AG04450 (cell line): ENCODE measurements around the gene THBS4. TPM values are rescaled to one million over a fixed set of nuclear protein-coding genes. Genes with fewer than 3 reads are reported as not detected.
"Not testable (repeated sequence)": the region's sequence is repeated elsewhere in the genome, so short reads cannot be mapped to it uniquely, and the experiment has no call there.

Source experiments
- CTCF ChIA-PET: fragments of 300-600, 350-600 bp; formaldehyde crosslinking; extraction: SDS; loops from one replicate; lab custom pipeline; 2022; ENCODE audit warnings: antibody characterized with exemption, inconsistent platforms; lab: Charles Lee
- POLR2A ChIA-PET: fragments of 350-600 bp; formaldehyde crosslinking; extraction: SDS; loops from one replicate; lab custom pipeline; 2021; ENCODE audit warnings: antibody characterized with exemption, inconsistent platforms; lab: Yijun Ruan, JAX
- DNase-seq: peaks from one replicate; pipeline ENCODE4 v3.0.0-alpha.2; 2011; ENCODE audit warnings: low read depth, low spot score
- H3K27ac ChIP-seq: one replicate; pipeline ENCODE4 v1.5.1; 2012; ENCODE audit warnings: low read depth, low read length, control low read depth
- H3K27me3 ChIP-seq: one replicate; pipeline ENCODE4 v1.6.0; 2012; ENCODE audit warnings: low read length; ENCODE audit not compliant: control insufficient read depth, insufficient read depth
- H3K4me3 ChIP-seq: 2 replicates; pipeline ENCODE4 v1.5.1; 2011; ENCODE audit warnings: mild to moderate bottlenecking, low read depth, low read length, control low read depth
- H3K9me3 ChIP-seq: 2 replicates; pipeline ENCODE4 v1.5.1; 2012; ENCODE audit warnings: low read length; ENCODE audit not compliant: control insufficient read depth, insufficient read depth
- polyA plus RNA-seq: library from polyadenylated mRNA; depleted of rRNA; stranded (reverse); fragments of >200 nt; gene quantifications from 2 replicates; pipeline ENCODE4 v1.2.3, GENCODE V29; 2011
- TF ChIP-seq, protein P1 (sequence below): IDR thresholded peaks from 2 replicates; pipeline ENCODE4 v1.5.1; 2011; ENCODE audit warnings: low read depth, low read length, control low read depth, inconsistent platforms

Gene THBS4
- polyA plus RNA-seq, 1 experiment = 0.94 TPM

DNA sequence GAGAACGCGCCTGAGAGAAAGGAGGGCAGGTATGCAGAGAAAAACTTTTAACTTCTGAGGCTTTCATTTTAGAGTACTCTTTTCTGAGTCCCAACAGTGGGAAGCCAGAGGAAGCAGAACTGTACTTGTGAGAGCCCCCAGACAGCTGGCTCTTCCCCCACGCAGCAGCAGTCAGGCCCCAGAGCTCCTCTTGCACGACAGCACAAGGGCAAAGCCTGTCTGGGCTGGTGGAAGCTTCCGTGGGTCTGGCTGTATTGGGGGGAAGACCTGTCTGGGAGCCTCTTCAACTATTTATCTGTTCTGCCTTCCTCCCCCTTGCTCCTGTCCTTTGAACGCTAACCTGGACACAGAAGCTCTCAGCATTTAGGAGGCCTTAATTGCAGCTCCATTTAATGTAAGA lies 68.2 kb downstream of the THBS4 start:
- TF ChIP-seq, protein P1, sequence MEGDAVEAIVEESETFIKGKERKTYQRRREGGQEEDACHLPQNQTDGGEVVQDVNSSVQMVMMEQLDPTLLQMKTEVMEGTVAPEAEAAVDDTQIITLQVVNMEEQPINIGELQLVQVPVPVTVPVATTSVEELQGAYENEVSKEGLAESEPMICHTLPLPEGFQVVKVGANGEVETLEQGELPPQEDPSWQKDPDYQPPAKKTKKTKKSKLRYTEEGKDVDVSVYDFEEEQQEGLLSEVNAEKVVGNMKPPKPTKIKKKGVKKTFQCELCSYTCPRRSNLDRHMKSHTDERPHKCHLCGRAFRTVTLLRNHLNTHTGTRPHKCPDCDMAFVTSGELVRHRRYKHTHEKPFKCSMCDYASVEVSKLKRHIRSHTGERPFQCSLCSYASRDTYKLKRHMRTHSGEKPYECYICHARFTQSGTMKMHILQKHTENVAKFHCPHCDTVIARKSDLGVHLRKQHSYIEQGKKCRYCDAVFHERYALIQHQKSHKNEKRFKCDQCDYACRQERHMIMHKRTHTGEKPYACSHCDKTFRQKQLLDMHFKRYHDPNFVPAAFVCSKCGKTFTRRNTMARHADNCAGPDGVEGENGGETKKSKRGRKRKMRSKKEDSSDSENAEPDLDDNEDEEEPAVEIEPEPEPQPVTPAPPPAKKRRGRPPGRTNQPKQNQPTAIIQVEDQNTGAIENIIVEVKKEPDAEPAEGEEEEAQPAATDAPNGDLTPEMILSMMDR = no peak
- no peak overlapping the region for H3K27ac ChIP-seq
- CTCF ChIA-PET = no interaction called here
- POLR2A ChIA-PET = no interaction called here
- no peaks in the 10 kb centered on the region for H3K9me3 ChIP-seq
- DNase-seq = no peak
- H3K27me3 ChIP-seq = peaks cover 11% of the 10 kb centered on the region
- H3K4me3 ChIP-seq = no peak overlapping the region

DNA sequence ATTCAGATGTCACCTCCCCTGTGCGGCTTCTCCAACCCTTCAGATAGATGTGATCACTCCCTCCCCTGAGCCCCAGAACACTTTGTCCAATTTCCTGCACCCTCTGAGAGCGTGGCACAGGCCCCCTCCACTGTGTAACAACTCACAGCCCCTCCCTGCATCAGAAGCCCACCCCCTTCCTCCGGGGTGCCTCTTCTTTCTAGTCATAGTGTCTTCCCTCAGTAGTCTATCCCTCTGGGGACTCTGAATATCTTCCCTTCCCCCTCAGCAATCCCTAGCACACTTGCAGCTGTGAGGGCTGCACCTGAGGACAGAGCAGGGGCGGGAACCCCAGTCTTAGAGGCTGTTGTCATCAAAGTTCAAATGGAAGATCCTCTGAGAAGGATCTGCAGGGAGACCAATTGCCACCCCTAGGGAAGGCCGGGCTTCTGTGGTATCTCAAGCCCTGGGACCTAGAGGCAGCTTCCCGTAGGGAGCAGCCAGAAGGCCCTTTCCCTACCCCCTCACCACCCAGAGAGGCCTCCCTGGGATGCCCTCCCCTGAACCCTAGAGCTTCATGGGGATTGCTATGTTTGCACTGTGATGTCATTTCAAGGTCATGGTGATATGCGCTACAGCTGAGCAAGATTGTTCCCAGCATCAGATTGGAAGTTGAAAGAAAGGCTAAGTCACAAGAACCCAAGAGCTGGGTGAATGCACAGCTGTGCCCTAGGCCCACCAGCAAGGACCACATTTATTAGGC lies 70.7 kb downstream of the THBS4 start:
- TF ChIP-seq, protein P1 = no peak
- no peaks in the 10 kb centered on the region for H3K9me3 ChIP-seq
- peaks cover 13% of the 10 kb centered on the region for H3K27me3 ChIP-seq
- DNase-seq = no peak
- H3K27ac ChIP-seq = no peak overlapping the region
- CTCF ChIA-PET = no interaction called here
- H3K4me3 ChIP-seq = no peak overlapping the region
- POLR2A ChIA-PET = interaction anchor here (0.6 kb wide), 1 partner anchor 14 kb away, joined by 4 read pairs; no protein-coding TSS in a partner anchor

DNA sequence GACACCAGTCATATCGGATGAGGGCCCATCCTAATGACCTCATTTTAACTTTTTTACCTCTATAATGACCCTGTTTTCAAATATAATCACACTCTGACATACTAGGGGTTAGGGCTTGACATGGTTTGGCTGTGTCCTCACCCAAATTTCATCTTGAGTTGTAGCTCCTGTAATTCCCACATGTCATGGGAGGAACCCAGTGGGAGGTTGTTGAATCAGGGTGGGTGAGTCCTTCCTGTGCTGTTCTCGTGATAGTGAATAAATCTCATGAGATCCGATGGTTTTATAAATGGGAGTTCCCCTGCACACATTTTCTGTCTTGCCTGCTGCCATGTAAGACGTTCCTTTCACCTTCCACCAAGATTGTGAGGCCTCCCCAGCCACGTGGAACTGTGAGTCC lies 71.8 kb downstream of the THBS4 start:
- peaks cover 14% of the 10 kb centered on the region for H3K27me3 ChIP-seq
- ChIA-PET POLR2A (no interaction called here), CTCF (no interaction called here)
- no peaks in the 10 kb centered on the region for H3K9me3 ChIP-seq
- TF ChIP-seq, protein P1 = no peak
- H3K4me3 ChIP-seq = no peak overlapping the region
- H3K27ac ChIP-seq = no peak overlapping the region
- DNase-seq = no peak

DNA sequence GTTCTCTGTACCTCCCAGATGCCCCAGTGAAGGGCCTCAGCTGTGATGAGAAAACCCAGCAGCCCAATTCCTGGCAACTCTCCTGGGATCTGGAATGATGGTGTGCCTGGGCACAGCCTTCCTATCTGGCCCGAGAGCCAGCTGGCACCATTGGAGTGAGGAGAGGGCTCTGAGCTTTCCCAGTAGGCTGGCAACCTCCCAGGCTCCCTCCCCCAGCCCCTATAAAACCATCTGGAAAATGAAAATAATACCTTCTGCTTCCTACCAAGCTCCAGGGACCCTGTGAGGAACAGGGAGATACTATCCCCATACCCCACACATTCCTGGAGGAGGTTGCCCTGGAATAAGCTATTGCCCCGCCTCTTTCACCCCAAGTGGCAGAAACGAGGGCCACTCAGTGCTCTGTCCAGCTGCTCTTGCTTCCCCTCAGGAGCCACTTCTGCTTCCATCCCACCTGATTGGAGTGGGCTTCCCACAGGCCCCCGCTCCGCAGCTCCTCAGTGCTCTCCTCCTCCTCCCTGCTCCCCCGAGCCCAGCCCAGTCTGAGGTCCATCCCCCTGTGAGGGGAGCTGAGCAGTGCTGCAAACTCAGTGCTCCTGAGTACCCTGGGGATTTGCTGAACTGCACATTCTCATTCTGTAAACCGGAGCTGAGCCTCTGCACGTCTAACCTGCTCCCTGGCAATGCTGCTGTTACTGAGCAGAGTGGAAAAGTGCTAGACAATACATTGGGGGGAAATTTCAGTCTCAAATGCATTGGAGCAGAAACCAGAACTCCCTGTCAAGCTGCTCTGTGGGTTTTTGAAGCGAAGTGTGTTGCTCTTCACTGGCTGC lies 74.7 kb downstream of the THBS4 start:
- Histone ChIP-seq H3K9me3 (no peaks in the 10 kb centered on the region), H3K4me3 (no peak overlapping the region), H3K27me3 (peaks cover 14% of the 10 kb centered on the region), H3K27ac (no peak overlapping the region)
- ChIA-PET POLR2A (no interaction called here), CTCF (interaction anchor here (1.2 to 1.5 kb wide), 2 partner anchors 18 to 26 kb away, joined by 4 to 8 read pairs; no protein-coding TSS in a partner anchor)
- TF ChIP-seq, protein P1 = no peak
- DNase-seq = no peak

DNA sequence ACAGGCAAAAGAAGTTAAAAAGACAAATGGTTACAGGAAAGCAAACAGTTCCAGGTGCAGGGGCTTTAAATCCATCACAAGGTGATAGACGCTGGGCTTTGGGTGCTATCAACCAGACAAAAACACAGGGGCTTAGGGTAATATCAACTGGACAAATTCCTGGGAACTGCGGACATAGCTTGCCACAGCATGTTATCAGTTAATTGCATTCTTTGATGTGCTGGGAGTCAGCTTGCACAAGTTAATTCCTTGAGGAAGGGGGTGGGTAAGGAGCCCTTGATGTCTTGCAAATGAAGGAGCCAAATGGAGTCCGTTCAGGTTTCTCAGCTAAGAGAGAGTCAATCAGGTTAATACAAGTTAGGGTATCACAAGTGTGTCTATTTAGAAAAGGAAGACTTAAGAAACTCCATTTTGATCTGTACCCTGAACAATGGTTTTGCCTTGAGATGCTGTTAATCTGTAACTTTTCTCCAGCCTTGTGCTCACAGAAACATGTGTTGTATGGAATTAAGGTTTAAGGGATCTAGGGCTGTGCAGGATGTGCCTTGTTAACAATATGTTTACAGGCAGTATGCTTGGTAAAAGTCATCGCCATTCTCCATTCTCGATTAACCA lies 76.3 kb downstream of the THBS4 start:
- CTCF ChIA-PET, H3K4me3 ChIP-seq, DNase-seq, H3K27ac ChIP-seq, H3K27me3 ChIP-seq, H3K9me3 ChIP-seq, POLR2A ChIA-PET: not testable (repeated sequence)
